ENCODE results near the gene SNCAIP. TPM values are rescaled to one million over a fixed set of nuclear protein-coding genes. Genes with fewer than 3 reads are reported as not detected.
"Not testable (repeated sequence)": the region's sequence is repeated elsewhere in the genome, so short reads cannot be mapped to it uniquely, and the experiment has no call there.

SNCAIP gene
- total RNA-seq, 1 donor from 2014 or later = 48.2 TPM

- no peak for DNase-seq
These were observed 3.5 kb downstream of the SNCAIP start for GRCh38 chr5:122315521-122315920.

GRCh38 chr5:122316656-122317055 lies 4.6 kb downstream of the SNCAIP start:
- no peak for DNase-seq

- DNase-seq = no peak
These were observed 7.9 kb downstream of the SNCAIP start for GRCh38 chr5:122319897-122320296.

GRCh38 chr5:122321921-122322320 lies 9.9 kb downstream of the SNCAIP start:
- no peak for DNase-seq

- no peak for DNase-seq
These were observed 10.9 kb downstream of the SNCAIP start for GRCh38 chr5:122322801-122323548.

GRCh38 chr5:122323738-122324137 lies 11.7 kb downstream of the SNCAIP start:
- DNase-seq = no peak

- no peak for DNase-seq
These were observed 15.1 kb downstream of the SNCAIP start for GRCh38 chr5:122327110-122327509.

GRCh38 chr5:122330881-122331280 lies 18.8 kb downstream of the SNCAIP start:
- DNase-seq = no peak

GRCh38 chr5:122332599-122333555 lies 20.8 kb downstream of the SNCAIP start:
- DNase-seq = no peak

GRCh38 chr5:122333564-122333963 lies 21.5 kb downstream of the SNCAIP start:
- DNase-seq = no peak

- DNase-seq = no peak
These were observed 27.6 kb downstream of the SNCAIP start for GRCh38 chr5:122339591-122339990.

- DNase-seq = no peak
These were observed 29.1 kb downstream of the SNCAIP start for GRCh38 chr5:122341087-122341486.

GRCh38 chr5:122342256-122342655 lies 30.2 kb downstream of the SNCAIP start:
- DNase-seq = no peak

- DNase-seq = no peak
These were observed 35.0 kb downstream of the SNCAIP start for GRCh38 chr5:122346897-122347581.

- DNase-seq = no peak
These were observed 38.5 kb downstream of the SNCAIP start for GRCh38 chr5:122350496-122350895.

GRCh38 chr5:122351416-122352157 lies 39.5 kb downstream of the SNCAIP start:
- DNase-seq = no peak

- no peak for DNase-seq
These were observed 40.3 kb downstream of the SNCAIP start for GRCh38 chr5:122352331-122352730.

GRCh38 chr5:122353361-122353760 lies 41.3 kb downstream of the SNCAIP start:
- DNase-seq = not testable (repeated sequence)

GRCh38 chr5:122354293-122354692 lies 42.3 kb downstream of the SNCAIP start:
- no peak for DNase-seq

- no peak for DNase-seq
These were observed 43.3 kb downstream of the SNCAIP start for GRCh38 chr5:122355324-122355723.

- DNase-seq = no peak
These were observed 44.8 kb downstream of the SNCAIP start for GRCh38 chr5:122356855-122357254.

GRCh38 chr5:122358372-122358979 lies 46.4 kb downstream of the SNCAIP start:
- no peak for DNase-seq
